Kidney tubule cell (primary cell): ENCODE measurements around the gene GSTP1.
"Not testable (repeated sequence)": the region's sequence is repeated elsewhere in the genome, so short reads cannot be mapped to it uniquely, and the experiment has no call there.

Source experiments
- DNase-seq: peaks from one replicate; pipeline ENCODE4 v3.0.0-alpha.2; 2018; ENCODE audit warnings: low spot score

The GSTP1 gene

GRCh38 chr11:67563705-67564114, 19.9 kb upstream of the GSTP1 start:
- DNase-seq: peak; percentile 99

GRCh38 chr11:67564230-67564629, 19.4 kb upstream of the GSTP1 start:
- DNase-seq: peak; percentile 81

- no peak for DNase-seq
Observed at GRCh38 chr11:67571443-67571842, 12.2 kb upstream of the GSTP1 start.

- DNase-seq: no peak
Observed at GRCh38 chr11:67572305-67572704, 11.3 kb upstream of the GSTP1 start.

- peak; percentile 83 for DNase-seq
Observed at GRCh38 chr11:67572747-67573419, 10.7 kb upstream of the GSTP1 start.

GRCh38 chr11:67574938-67575337, 8.7 kb upstream of the GSTP1 start:
- DNase-seq: no peak

GRCh38 chr11:67576735-67577475, 6.7 kb upstream of the GSTP1 start:
- no peak for DNase-seq

- DNase-seq: no peak
Observed at GRCh38 chr11:67577951-67578350, 5.7 kb upstream of the GSTP1 start.

GRCh38 chr11:67581469-67581868, 2.1 kb upstream of the GSTP1 start:
- peak; percentile 85 for DNase-seq

- no peak for DNase-seq
Observed at GRCh38 chr11:67582011-67582410, 1.6 kb upstream of the GSTP1 start.

GRCh38 chr11:67584205-67584880, 731 bp downstream of the GSTP1 start:
- peak; percentile 44 for DNase-seq

- DNase-seq: peak; percentile 34
Observed at GRCh38 chr11:67584881-67585873, 1.6 kb downstream of the GSTP1 start.

- no peak for DNase-seq
Observed at GRCh38 chr11:67585911-67586310, 2.3 kb downstream of the GSTP1 start.

GRCh38 chr11:67586568-67587250, 3.1 kb downstream of the GSTP1 start:
- DNase-seq: no peak

GRCh38 chr11:67588136-67588503, 4.5 kb downstream of the GSTP1 start:
- no peak for DNase-seq

GRCh38 chr11:67588899-67589415, 5.3 kb downstream of the GSTP1 start:
- not testable (repeated sequence) for DNase-seq

GRCh38 chr11:67592880-67593564, 9.4 kb downstream of the GSTP1 start:
- DNase-seq: no peak

- no peak for DNase-seq
Observed at GRCh38 chr11:67593565-67593905, 9.9 kb downstream of the GSTP1 start.

GRCh38 chr11:67594480-67594879, 10.9 kb downstream of the GSTP1 start:
- no peak for DNase-seq

- no peak for DNase-seq
Observed at GRCh38 chr11:67596753-67597300, 13.2 kb downstream of the GSTP1 start.
